T-helper 17 cell (primary cell): Measurements from ENCODE around the gene SLC16A12. TPM values are rescaled to one million over a fixed set of nuclear protein-coding genes. Genes with fewer than 3 reads are reported as not detected.

Experiments
- ATAC-seq: fragments of 150-1000 bp; cut with Tn5 transposase; 2 replicates; pipeline ENCODE4 v1.10.0; 2021; ENCODE audit warnings: mild to moderate bottlenecking, moderate library complexity
- DNase-seq, 3 donors: peaks; one replicate each; pipeline versions ENCODE4 v3.0.0 to v3.0.0-alpha.2; 2020 to 2021
- H3K9me3 ChIP-seq: one replicate; pipeline ENCODE4 v1.7.0; 2013; ENCODE audit warnings: low read length, mild to moderate bottlenecking; ENCODE audit not compliant: control insufficient read depth, poor library complexity, severe bottlenecking
- H3K27ac Mint-ChIP-seq: one replicate; pipeline ENCODE4 v1.8.0; 2022; ENCODE audit warnings: mild to moderate bottlenecking, moderate library complexity, mixed read lengths
- H3K27me3 Mint-ChIP-seq: one replicate; pipeline ENCODE4 v1.8.0; 2022; ENCODE audit warnings: mixed read lengths
- H3K36me3 Mint-ChIP-seq: one replicate; pipeline ENCODE4 v1.8.0; 2022; ENCODE audit warnings: low read depth, mixed read lengths
- H3K4me1 Mint-ChIP-seq: one replicate; pipeline ENCODE4 v1.8.0; 2022; ENCODE audit warnings: mild to moderate bottlenecking, mixed read lengths
- H3K4me3 Mint-ChIP-seq: one replicate; pipeline ENCODE4 v1.8.0; 2022; ENCODE audit warnings: mild to moderate bottlenecking, moderate library complexity, mixed read lengths
- total RNA-seq, 4 donors: library from RNA in 2 of 4; stranded (reverse) in 2 of 4; gene quantifications; one replicate each; pipeline ENCODE4 v1.2.3 and lab custom pipeline; 2022 to 2026

SLC16A12 gene, protein sequence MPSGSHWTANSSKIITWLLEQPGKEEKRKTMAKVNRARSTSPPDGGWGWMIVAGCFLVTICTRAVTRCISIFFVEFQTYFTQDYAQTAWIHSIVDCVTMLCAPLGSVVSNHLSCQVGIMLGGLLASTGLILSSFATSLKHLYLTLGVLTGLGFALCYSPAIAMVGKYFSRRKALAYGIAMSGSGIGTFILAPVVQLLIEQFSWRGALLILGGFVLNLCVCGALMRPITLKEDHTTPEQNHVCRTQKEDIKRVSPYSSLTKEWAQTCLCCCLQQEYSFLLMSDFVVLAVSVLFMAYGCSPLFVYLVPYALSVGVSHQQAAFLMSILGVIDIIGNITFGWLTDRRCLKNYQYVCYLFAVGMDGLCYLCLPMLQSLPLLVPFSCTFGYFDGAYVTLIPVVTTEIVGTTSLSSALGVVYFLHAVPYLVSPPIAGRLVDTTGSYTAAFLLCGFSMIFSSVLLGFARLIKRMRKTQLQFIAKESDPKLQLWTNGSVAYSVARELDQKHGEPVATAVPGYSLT
- total RNA-seq (not detected), total RNA-seq (lab: John Stamatoyannopoulos, UW) (0 to 0.12 reads per million in 2 donors)

DNA sequence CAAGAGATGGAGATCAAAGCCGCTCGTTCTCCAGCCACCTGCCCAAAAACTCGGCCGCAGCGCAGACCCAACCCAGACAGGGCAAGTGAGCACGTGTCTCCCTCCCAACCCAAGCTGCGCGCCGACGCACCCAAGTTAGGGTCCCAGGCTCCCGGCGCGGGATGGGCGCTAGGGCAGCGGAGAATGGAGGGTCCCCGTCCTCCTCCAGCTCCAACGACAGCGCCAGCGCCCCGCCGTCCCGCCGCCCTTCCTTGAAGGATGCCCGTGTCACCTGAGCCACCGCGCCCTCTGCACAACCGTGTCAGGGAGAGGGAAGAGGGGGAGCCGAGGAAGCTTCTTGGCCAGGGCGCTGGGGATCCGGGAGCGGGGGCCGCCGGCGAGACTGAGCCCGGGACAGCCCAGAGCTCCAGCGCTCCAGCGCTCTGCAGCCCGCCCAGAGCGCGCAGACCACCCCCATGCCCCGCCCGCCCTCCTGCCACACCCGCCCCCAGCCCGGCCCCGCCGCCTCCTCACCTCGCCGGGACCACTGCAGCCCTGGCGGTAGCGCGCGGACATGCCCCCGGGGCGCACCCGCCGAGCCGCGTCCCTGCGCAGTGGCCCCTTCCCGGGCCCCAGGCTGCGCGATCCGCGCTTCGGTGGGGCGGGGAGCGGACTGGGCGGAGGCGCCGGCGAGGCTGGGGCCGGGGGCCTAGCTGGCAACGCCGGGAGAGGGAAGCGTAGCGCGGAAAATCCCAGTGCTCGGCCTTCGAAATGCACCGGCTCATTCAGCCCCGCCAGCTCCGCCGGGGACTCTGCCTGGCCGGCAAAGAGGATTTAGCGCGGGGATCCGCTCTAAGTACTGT is at the start of gene SLC16A12:
TSS of gene SLC16A12 (minus strand) at position 424 of the 842 bp plus-strand sequence. CDS start 73,016 bp downstream, outside the sequence.
- H3K9me3 ChIP-seq, result no peaks in the 10 kb centered on the region
- ATAC-seq, result no peak
- peaks cover 3% of the 10 kb centered on the region for H3K36me3 Mint-ChIP-seq
- peaks cover 4% of the 10 kb centered on the region for H3K4me1 Mint-ChIP-seq
- no peak within 1 kb of the TSS for H3K27ac Mint-ChIP-seq
- peak within 1 kb of the TSS; percentile 49 for H3K4me3 Mint-ChIP-seq
- H3K27me3 Mint-ChIP-seq, result peaks cover 80% of the 10 kb centered on the region
- no peak for DNase-seq

DNA sequence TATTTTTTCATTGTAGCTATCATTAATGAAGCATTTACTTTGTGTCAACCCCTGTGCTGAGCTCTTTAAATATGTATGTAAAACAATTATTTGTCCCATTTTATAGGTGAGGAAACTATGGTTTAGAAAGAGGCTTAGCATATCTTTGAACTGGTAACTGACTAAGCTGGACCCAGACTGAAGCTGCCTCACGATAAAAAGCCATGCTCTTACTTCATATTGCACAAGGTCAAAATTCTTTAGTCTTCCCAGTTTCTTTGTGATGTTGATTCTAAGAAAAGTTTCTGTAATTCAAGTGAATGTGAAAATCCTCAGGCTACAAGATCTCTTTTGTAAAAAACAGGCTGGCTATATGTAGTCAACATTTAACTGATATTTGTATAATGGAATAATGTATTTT is 46.6 kb upstream of the SLC16A12 start:
- H3K4me3 Mint-ChIP-seq, result no peak overlapping the region
- DNase-seq (no peak), ATAC-seq (no peak)
- H3K4me1 Mint-ChIP-seq, result no peaks in the 10 kb centered on the region
- no peaks in the 10 kb centered on the region for H3K9me3 ChIP-seq
- peaks cover 6% of the 10 kb centered on the region for H3K36me3 Mint-ChIP-seq
- H3K27me3 Mint-ChIP-seq, result no peaks in the 10 kb centered on the region
- H3K27ac Mint-ChIP-seq, result no peak overlapping the region

DNA sequence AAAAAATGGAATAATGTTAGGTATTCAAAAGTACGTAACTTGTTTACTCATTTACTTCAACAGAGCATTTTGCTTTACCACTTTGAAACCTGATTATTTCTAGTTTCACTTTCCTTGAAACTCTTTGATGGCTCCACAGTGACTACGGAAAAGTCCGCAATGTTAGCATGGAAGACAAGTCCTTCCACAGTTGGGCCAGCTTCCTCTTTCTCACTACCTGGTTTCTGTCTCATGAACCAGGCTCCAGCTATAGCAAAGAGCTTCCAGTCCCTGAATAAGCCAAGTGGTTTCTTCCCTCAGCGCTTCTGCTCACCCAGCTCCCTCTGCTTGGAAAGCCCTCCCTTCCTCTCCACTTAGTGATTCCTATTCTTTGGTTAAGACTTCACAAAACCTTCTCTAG is 44.8 kb upstream of the SLC16A12 start:
- Mint-ChIP-seq H3K36me3 (peaks cover 7% of the 10 kb centered on the region), H3K27ac (no peak overlapping the region), H3K27me3 (no peaks in the 10 kb centered on the region), H3K4me3 (no peak overlapping the region), H3K4me1 (no peaks in the 10 kb centered on the region)
- DNase-seq, result no peak
- ATAC-seq, result no peak
- no peaks in the 10 kb centered on the region for H3K9me3 ChIP-seq

DNA sequence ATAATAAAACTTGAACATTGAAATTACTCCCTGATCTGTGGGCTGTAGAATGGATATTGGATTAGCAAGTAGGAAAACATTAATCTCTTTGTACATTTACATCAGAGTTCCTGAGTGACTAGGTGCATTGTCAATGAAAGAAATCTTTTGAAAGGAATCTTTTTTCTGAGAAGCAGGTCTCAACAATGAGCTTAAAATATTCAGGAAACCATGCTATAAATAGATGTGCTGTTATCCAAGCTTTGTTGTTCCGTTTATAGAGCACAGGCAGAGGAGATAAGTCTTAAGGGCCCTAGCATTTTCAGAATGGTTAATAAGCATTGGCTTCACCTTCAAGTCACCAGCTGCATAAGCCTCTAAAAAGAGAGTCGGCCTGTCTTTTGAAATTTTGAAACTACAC is 41.3 kb upstream of the SLC16A12 start:
- H3K4me1 Mint-ChIP-seq, result no peaks in the 10 kb centered on the region
- H3K9me3 ChIP-seq, result no peaks in the 10 kb centered on the region
- no peak for DNase-seq
- H3K27ac Mint-ChIP-seq, result no peak overlapping the region
- no peak for ATAC-seq
- no peaks in the 10 kb centered on the region for H3K27me3 Mint-ChIP-seq
- H3K4me3 Mint-ChIP-seq, result no peak overlapping the region
- peaks cover 4% of the 10 kb centered on the region for H3K36me3 Mint-ChIP-seq

DNA sequence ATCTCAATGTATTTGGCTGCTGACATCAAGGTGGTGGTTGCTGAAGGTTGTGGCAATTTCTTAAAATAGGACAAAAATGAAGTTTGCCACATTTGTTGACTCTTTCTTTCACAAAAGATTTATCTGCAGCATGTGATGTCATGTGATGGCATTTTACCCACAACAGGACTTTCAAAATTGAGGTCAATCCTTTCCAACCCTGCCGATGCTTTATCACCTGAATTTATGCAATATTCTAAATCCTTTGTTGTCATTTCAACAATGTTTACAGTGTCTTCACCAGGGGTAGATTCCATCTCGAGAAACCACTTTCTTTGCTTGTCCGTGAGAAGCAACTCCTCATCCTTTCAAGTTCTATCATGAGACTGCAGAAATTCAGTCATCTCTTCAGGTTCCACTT is 40.6 kb upstream of the SLC16A12 start:
- H3K27ac Mint-ChIP-seq, result no peak overlapping the region
- no peaks in the 10 kb centered on the region for H3K4me1 Mint-ChIP-seq
- H3K4me3 Mint-ChIP-seq, result no peak overlapping the region
- no peaks in the 10 kb centered on the region for H3K27me3 Mint-ChIP-seq
- no peak for DNase-seq
- H3K36me3 Mint-ChIP-seq, result peaks cover 4% of the 10 kb centered on the region
- no peak for ATAC-seq
- H3K9me3 ChIP-seq, result no peaks in the 10 kb centered on the region

DNA sequence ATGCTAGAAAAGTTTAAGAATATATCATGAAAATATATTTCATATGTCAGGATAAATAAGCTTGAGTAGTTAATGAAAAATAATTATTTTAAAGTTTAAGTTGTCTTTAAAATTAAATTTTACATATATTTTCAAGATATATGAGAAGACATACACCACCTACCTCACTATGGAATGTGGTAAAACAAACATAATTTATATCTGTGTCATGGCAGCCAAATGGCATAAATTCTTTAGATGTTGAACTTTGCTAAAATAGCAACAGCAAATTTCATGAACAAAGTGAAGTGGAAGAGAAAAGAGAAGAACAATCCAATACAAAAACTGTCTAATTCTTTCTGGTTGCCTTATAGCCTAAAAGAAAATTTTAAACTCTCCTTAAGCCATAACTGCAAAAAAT is 39.6 kb upstream of the SLC16A12 start:
- DNase-seq, result no peak
- Mint-ChIP-seq H3K4me1 (no peaks in the 10 kb centered on the region), H3K36me3 (peaks cover 4% of the 10 kb centered on the region)

DNA sequence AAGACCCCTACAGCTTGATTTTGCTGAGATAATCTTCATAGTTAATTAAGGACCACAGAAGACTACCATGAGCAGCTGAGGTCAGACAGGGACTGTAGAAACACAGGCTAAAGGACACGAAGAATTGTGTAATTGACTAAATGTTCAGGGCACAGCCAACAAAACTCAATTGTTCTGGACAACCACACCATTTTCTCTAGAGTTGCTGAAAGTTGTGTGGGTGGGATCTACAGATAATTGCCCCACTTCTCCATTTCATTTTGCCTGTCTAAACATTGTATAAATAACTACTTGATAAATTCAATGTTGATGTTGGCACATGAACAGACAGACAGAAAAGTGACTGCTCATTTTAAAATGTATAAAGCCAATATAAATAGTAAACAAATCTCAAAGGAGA is 39.0 kb upstream of the SLC16A12 start:
- peaks cover 4% of the 10 kb centered on the region for H3K36me3 Mint-ChIP-seq
- DNase-seq, result no peak
- H3K9me3 ChIP-seq, result no peaks in the 10 kb centered on the region
- ATAC-seq, result no peak
- H3K27ac Mint-ChIP-seq, result no peak overlapping the region
- no peaks in the 10 kb centered on the region for H3K27me3 Mint-ChIP-seq
- H3K4me1 Mint-ChIP-seq, result no peaks in the 10 kb centered on the region
- no peak overlapping the region for H3K4me3 Mint-ChIP-seq

More for the DNA sequence above, 39.6 kb upstream of the SLC16A12 start:
- no peak for ATAC-seq
- no peak overlapping the region for H3K4me3 Mint-ChIP-seq
- no peaks in the 10 kb centered on the region for H3K27me3 Mint-ChIP-seq
- H3K9me3 ChIP-seq, result no peaks in the 10 kb centered on the region
- H3K27ac Mint-ChIP-seq, result no peak overlapping the region

DNA sequence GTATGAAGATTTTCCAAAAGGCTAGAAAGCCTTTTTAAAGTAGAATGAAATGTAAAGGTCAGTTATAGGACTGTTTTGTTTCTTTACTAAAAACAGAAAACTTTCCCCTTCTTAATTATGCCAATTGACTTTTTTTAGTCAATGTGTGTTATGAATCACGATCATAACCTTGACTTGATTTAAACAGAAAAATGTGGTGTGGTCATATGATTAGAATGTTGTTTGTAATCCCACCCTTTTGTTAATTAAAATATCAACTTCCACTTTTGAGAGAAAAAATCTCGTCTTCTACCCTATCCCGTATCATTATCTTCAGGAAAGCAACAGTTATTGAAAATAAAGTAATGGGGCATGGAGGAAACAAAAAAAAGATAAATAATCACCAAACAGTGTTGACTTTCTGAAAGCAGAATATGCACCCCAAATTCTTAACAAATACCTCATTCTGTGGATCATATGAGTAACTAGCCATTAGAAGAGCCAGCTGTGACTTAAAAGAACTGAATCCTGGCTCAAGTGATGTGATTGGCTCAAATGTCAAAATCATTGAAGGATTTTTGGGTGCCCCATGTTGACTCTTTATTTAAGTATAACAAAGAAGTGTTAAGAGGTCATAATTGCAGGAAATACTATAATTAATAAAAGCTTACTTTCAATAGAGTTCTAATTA is 32.3 kb upstream of the SLC16A12 start:
- Mint-ChIP-seq H3K27me3 (peaks cover 24% of the 10 kb centered on the region), H3K4me3 (no peak overlapping the region), H3K36me3 (no peaks in the 10 kb centered on the region), H3K4me1 (peaks cover 3% of the 10 kb centered on the region), H3K27ac (no peak overlapping the region)
- DNase-seq (no peak), ATAC-seq (no peak)
- H3K9me3 ChIP-seq, result no peaks in the 10 kb centered on the region

DNA sequence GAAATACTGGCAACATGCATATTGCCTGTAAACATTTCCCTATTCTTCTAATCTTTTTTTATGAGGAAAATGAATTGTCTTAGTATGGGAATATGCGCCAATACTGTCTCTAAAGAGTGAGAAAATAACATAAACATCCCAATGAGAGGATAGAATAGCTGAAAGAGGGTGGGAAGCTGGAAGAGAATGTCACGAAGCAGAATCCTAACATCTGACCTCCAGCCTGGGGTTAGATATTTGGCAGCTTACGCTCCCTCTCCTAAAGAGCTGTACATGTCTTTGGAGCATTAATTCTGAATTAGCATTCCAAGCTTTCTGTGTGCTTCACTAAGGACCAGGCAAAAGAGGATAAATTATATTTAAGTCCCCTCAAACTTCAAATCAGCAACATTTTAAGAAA is 31.6 kb upstream of the SLC16A12 start:
- ATAC-seq (no peak), DNase-seq (no peak)
- Mint-ChIP-seq H3K27ac (no peak overlapping the region), H3K4me1 (peaks cover 3% of the 10 kb centered on the region), H3K36me3 (no peaks in the 10 kb centered on the region), H3K27me3 (peaks cover 27% of the 10 kb centered on the region), H3K4me3 (no peak overlapping the region)
- no peaks in the 10 kb centered on the region for H3K9me3 ChIP-seq

DNA sequence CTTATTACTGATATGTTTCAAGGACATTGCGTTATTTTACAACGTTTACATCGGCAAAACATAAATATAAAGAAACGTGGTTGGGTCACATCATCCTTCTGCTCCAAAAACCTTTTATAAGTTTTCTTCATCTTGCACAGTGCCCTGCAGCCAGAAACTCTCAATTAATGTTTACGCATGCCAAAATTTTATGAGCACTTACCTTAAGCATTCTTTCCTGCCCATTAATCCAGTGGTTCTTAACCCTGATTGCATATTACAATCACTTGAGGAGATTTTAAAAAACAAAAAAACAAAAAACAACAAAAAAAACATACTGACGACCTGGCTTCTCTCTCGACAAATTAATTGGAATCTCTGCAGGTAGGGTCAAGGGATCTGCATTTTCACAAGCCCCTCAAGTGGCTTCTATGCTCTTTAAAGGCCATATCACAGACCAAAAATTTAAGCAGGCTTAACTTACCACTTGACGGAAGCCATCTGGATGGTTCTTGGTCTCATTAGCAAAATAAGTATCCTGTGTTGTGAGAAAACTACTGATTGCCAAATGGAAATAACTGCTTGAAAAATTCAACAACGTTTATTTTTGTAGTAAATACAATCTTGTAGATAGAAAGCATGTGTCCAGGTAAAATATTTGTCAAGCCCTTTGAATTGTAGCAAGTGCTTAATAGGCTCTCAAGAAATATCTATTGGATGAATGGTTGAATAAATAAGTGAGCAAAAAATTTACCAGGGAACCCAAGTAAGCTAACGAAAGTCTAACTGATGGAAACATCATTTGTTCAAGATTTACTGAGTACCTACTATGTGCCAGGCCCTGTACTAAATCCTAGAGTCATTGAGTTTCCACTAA is 30.9 kb upstream of the SLC16A12 start:
- DNase-seq (no peak), ATAC-seq (no peak)
- H3K27me3 Mint-ChIP-seq, result peaks cover 31% of the 10 kb centered on the region
- no peak overlapping the region for H3K27ac Mint-ChIP-seq
- no peak overlapping the region for H3K4me3 Mint-ChIP-seq
- peaks cover 3% of the 10 kb centered on the region for H3K4me1 Mint-ChIP-seq
- no peaks in the 10 kb centered on the region for H3K36me3 Mint-ChIP-seq
- H3K9me3 ChIP-seq, result no peaks in the 10 kb centered on the region

DNA sequence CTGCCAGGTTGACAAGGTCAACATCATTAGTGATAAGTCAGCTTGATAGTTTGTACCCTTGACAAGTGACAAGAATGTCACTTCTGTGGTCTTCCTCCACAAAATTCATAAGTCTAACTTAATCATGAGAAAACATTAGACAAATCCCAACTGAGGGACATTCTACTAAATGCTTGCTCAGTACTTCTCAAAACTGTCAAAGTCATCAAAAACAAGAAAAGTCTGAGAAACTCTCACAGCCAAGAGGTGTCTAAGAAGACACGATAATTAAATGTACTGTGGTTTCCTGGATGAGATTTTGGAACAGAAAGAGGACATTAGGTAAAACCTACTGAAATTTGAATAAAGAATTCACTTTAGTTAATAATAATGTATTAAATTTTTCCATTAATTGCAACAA is 29.8 kb upstream of the SLC16A12 start:
- no peak overlapping the region for H3K4me3 Mint-ChIP-seq
- H3K36me3 Mint-ChIP-seq, result no peaks in the 10 kb centered on the region
- no peak overlapping the region for H3K27ac Mint-ChIP-seq
- peaks cover 31% of the 10 kb centered on the region for H3K27me3 Mint-ChIP-seq
- DNase-seq (no peak), ATAC-seq (no peak)
- H3K9me3 ChIP-seq, result no peaks in the 10 kb centered on the region
- peaks cover 3% of the 10 kb centered on the region for H3K4me1 Mint-ChIP-seq

DNA sequence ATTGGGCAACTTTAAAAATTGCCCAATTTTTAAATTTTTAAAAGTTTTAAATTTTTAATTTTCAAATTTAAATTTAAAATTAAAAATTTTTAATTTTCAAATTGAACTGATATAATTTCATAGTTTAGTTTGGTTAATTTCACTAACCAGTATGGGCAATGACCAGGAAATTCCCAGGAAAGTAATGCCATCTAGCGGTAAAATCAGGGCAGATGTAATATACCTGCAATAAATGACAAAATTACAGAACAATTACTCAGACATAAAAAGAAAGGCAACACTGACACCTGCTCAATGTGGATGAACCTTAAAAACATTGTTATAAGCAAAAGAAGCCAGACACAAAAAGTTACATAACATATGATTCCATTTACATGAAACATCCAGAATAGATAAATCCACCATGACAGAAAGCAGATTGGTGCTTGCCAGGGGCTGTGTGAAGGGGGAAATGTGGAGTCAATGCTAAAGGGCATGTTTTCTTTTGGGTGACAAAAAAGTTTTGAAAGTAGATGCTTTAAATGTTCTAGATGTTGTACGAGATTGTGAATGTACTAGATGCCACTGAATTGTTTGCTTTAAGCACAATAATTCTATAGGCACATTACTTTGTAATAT is 28.6 kb upstream of the SLC16A12 start:
- DNase-seq (no peak), ATAC-seq (peak; percentile 63)
- H3K4me3 Mint-ChIP-seq, result no peak overlapping the region
- H3K9me3 ChIP-seq, result no peaks in the 10 kb centered on the region
- H3K36me3 Mint-ChIP-seq, result no peaks in the 10 kb centered on the region
- peaks cover 3% of the 10 kb centered on the region for H3K4me1 Mint-ChIP-seq
- peaks cover 36% of the 10 kb centered on the region for H3K27me3 Mint-ChIP-seq
- H3K27ac Mint-ChIP-seq, result no peak overlapping the region
